Peyer's patch (tissue), 4 donors: ENCODE results near the gene ZNF644.

ENCODE experiments used
- CTCF ChIP-seq, 6 experiments: fragments of 450-650 bp in 4 of 6; fragments of 200-600 bp in 2 of 6; sonication (generic) in 1 of 6; IDR thresholded peaks; one replicate each; pipeline ENCODE4 v1.5.1; 2017 to 2019; ENCODE audit warnings: antibody characterized with exemption in 6 of 6, mild to moderate bottlenecking in 3 of 6, moderate library complexity in 1 of 6
- POLR2A ChIP-seq, 2 donors: fragments of 450-650 bp; IDR thresholded peaks; one replicate each; pipeline ENCODE4 v1.5.1; 2017; ENCODE audit warnings: antibody characterized with exemption in 2 of 2, mild to moderate bottlenecking in 2 of 2, moderate library complexity in 2 of 2

DNA sequence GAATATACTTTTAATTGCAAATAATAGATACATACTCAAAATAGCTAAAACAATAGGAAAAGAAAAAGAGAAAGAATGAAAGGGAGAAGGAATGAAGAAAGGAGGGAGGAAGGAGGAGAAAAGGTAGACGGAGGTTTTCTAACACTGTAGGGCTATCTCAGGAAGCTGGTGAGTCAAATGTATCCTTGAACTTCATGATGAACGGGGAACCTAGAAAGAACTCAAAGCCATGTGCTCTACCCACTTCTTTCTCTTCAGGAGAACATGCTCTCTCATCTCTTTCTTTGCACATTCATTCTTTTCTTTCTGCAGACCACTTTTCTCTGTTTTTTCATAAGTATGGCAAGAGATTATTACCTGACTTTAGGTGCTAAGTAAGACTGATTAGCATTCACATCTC is 37.3 kb upstream of the ZNF644 start:
- TF ChIP-seq CTCF (IDR thresholded peaks at IDR 0.05) (no peak), POLR2A (IDR thresholded peaks at IDR 0.05) (no peak)
